Dedifferentiated amniotic fluid mesenchymal stem cell (primary cell): ENCODE results near the gene KCNJ8.
"Not testable (repeated sequence)": the region's sequence is repeated elsewhere in the genome, so short reads cannot be mapped to it uniquely, and the experiment has no call there.

Source experiments
- DNase-seq: peaks from one replicate; pipeline ENCODE4 v3.0.0-alpha.2; 2016; ENCODE audit errors: extremely low spot score

Gene KCNJ8

DNA sequence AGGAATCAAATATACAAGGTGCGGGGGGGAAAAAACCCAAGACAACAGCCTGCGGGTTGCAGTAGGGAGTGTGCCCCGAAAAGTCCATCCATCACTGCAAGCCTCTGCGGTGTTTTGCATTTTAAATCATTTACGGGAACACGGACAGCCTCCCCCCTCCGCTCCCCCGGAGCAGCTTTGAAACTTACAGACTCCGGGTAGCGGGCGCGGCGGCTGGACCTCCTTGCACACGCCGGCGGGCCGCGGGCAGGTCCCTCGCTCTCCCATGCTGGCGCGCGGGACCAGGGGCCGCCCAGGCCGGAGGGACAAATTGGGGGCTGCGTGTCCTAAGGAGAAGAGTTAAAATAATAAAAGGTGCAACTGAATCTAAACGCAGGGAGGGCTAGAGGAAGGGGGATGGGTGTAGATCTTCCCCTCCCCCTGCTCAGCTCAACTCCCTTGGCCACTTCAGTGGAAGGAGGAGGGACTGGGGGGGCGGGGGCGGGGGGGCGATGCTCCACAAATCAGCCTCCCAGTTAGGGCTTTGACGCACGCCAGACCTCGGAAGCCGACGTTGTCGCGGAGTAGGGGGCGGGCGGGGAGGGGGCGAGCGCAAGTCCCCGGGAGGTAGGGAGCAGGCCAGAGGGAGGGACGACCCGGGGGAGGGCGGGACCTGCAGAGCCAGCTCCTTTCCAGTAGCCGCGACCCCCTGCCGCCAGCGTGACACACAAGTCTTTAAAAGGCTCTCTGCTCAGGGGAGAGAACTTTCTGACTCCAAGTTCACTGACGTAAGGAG, at the start of gene KCNJ8:
Gene KCNJ8 (minus strand): TSS at position 349 of the 775 bp plus-strand sequence. CDS start 1,090 bp downstream, outside the sequence.
- DNase-seq: no peak

GRCh38 chr12:21823581-21823980, 49.1 kb upstream of the KCNJ8 start:
- no peak for DNase-seq

DNA sequence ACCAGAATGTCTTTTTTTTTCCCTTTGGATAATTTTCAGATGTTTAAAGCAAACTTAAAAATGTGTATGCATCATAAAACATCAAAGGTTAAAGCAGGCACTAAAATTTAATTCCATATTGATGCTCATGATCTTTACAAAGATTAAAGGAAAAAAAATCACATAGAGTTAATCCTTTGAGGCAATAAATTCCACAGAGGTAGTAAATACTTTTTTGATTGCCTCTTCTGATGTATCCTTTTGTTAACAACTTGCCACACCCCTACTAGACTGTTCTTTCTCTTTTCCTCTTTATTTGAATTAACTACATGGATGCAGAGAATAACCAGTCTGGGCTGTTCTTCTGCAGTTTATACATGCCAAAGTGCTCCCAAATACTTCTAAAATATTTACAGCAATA, 45.2 kb upstream of the KCNJ8 start:
- no peak for DNase-seq

- DNase-seq: no peak
These were observed 44.7 kb upstream of the KCNJ8 start for GRCh38 chr12:21819236-21819635.

DNA sequence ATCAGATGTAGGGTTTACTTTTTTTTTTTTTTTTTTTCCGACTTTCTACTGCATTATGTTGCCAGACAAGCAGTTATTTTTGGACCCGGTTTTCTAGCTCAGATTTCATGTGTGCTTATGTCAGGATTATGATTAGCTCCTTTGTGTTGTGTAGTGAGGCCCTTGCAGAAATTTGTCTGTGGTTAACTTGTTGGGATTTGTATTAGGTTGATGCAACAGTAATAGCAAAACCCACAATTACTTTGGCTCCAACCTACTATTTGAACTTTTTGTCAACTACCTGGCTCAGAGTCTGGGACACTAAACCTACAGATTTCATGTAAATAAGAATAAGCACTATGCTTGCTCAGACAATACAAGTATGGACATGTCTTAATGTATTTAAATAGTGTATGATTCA, 44.1 kb upstream of the KCNJ8 start:
- peak; percentile 72 for DNase-seq

DNA sequence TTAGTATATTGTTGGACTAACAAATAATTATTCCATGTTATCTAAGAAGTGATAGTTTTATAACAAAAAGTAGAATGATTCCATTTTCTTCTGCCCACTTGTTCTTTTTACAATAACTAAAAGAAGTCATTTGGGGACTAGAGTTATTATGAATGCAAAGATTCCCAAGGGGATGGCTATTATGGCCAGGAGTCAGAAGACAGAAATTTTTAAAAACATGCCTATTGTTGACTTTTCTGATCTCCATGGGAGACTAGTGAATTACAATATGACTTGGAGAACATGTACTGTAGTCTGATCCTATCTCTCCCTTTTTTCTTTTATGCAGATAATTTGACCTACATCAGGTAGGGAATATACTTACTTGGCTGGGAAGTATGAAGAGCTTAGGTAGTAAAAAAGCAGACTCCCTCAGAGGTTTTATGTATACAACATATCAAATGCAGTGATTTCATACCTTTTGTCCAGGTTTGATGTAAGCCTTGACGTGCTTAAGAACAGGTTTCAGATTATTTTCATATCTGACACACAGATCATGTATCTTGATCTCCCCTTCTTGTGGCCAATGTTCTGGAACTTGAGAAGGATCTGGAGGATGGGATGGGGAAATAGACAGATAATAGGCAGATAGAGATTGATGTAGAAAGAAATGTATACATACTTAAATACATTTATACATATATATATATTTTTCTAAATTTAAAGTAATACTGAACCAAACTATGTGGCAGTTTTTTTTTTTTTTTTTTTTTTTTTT, 41.0 kb upstream of the KCNJ8 start:
- DNase-seq: no peak

GRCh38 chr12:21814814-21815213, 40.3 kb upstream of the KCNJ8 start:
- DNase-seq: no peak

- no peak for DNase-seq
These were observed 39.8 kb upstream of the KCNJ8 start for GRCh38 chr12:21814327-21814726.

DNA sequence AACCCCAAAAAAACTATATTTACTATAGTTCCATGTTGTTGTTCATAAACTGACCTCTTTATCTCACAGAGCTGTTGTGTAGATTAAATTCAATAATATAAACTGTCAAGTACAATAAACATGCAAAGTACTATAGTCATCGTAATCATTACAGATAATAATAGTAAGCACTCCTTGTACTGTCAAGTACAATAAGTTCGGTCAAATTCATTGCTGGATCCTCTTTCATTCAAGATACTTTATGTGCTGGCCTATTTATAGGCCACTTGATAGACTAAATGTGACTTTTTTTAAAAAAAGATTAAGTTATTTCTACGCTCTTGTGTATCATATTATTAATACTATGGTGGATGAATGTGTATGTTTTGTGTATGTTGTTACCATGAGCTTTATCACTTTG, 39.2 kb upstream of the KCNJ8 start:
- no peak for DNase-seq

GRCh38 chr12:21813125-21813524, 38.6 kb upstream of the KCNJ8 start:
- DNase-seq: no peak

DNA sequence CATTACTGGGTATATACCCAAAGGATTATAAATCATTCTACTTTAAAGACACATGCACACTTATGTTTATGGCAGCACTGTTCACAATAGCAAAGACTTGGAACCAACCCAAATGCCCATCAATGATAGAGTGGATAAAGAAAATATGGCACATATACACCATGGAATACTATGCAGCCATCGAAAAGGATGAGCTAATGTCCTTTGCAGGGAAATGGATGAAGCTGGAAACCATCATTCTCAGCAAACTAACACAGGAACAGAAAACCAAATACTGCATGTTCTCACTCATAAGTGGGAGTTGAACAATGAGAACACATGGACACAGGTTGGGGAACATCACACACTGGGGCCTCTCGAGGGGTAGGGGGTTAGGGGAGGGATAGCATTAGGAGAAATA, 37.8 kb upstream of the KCNJ8 start:
- DNase-seq: not testable (repeated sequence)

- DNase-seq: no peak
These were observed 34.6 kb upstream of the KCNJ8 start for GRCh38 chr12:21809100-21809499.

GRCh38 chr12:21806255-21806654, 31.7 kb upstream of the KCNJ8 start:
- no peak for DNase-seq

DNA sequence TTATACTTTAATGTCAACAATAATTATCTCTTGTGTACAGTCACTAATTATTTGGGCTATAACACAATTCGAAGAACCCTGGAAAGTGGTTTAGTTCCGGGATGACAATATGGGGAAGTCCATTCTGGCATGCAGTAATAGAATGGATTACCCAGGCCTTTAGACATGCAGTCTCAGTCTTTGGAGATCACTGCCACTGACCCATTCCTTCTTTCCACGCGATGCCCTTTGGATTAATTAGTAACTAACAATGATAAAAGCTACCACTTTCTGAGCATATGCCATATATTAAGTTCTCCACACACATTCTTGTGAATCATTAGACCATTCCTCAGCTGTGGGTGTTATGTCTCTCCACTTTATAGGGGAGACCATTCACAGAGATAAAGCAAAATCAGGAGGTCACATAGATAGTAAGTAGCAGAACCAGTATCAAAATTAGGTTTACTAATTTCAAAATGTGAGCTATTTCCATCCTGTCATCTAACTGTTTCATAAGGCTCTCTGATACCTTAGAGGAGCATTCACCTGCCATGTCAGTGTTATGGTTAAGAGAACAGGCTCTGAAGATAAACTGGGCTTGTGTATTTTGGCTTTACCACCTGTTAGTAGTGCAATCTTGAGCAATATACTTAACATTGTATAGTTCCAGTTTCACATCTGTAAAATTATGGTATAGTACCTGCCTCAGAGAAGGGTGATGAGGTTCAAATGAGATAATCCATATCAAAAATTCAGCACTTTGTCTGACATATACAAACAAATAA, 27.2 kb upstream of the KCNJ8 start:
- DNase-seq: no peak

DNA sequence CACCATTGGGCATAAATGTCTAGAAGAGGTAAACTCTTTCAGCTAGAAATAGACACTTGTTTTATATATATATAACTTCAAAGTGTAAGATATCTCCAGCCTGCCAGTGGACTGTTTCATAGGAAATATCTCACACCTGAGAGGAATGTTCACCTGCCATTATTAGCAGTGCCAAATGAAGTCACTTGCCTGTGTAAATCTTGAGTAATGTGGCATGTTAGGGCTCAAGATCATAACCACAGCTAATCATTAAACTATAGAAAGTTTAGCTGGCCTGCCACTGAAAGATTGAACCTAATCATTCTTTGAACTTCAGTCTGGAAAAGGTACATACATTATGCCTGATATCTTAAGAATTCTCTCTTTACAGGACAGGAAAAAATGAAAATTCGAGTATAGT, 25.5 kb upstream of the KCNJ8 start:
- DNase-seq: no peak

DNA sequence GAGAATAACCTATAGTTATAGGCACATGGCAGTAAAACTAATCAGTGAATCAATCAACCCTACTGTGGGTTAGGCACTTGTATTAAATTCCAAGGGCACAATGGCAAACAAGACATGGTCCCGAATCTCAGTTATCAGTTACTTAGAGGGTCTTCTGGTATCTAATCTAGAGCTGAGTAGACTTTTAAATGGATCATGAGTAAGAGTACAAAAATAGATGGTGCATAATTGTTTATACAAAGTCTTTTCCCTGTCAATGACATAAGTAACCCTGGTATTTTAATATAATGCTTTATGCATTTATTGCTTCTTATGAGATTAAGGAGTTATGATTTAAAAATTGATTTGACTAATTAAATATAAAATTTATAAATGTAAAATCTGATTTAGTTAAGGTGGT, 23.0 kb upstream of the KCNJ8 start:
- DNase-seq: no peak

GRCh38 chr12:21795648-21796328, 21.3 kb upstream of the KCNJ8 start:
- DNase-seq: no peak

DNA sequence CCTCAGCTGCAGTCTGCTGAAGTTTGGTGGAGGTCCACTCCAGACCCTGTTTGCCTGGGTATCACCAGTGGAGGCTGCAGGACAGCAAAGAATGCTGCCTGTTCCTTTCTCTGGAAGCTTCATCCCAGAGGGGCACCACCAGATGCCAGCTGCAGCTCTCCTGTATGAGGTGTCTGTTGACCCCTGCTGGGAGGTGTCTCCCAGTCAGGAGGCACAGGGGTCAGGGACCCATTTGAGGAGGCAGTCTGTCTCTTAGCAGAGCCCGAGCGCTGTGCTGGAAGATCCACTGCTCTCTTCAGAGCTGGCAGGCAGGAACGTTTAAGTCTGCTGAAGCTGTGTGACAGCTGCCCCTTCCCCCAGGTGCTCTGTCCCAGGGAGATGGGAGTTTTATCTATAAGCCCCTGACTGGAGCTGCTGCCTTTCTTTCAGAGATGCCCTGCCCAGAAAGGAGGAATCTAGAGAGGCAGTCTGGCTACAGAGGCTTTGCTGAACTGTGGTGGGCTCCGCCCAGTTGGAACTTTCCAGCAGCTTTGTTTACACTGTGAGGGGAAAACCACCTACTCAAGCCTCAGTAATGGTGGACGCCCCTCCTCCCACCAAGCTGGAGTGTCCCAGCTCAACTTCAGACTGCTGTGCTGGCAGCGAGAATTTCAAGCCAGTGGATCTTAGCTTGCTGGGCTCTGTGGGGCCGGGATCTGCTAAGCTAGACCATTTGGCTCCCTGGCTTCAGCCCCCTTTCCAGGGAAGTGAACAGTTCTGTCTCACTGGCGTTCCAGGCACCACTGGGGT, 20.5 kb upstream of the KCNJ8 start:
- DNase-seq: not testable (repeated sequence)

- DNase-seq: not testable (repeated sequence)
These were observed 15.2 kb upstream of the KCNJ8 start for GRCh38 chr12:21789687-21790086.

GRCh38 chr12:21788089-21788983, 13.8 kb upstream of the KCNJ8 start:
- DNase-seq: no peak
